ENCODE measurements around the gene CLDN9.

Gene CLDN9

DNA sequence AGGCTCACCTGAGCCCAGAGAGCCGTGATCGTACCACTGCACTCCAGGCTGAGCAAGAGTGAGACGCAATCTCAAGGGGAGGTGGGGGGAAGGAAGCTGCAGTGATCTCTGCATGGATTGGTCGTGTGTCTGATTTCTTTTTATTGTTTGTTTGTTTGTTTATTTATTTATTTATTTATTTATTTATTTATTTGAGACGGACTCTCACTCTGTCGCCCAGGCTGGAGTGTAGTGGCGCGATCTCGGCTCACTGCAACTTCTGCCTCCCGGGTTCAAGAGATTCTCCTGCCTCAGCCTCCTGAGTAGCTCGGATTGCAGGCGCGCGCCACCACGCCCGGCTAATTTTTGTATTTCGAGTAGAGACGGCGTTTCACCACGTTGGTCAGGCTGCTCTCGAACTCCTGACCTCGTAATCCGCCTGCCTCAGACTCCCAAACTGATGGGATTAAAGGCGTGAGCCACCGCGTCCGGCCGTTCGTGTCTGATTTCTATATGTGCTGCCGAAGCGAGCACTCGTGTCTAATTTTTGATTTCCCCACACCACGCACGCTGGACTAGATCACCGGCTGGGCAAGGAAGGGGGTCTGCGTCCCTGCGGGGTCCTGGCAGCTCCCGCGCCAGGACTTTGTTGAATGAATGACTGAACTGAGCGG, 7.0 kb downstream of the CLDN9 start:
- DNase-seq (ENCODE audit: low read depth) = no peak

DNA sequence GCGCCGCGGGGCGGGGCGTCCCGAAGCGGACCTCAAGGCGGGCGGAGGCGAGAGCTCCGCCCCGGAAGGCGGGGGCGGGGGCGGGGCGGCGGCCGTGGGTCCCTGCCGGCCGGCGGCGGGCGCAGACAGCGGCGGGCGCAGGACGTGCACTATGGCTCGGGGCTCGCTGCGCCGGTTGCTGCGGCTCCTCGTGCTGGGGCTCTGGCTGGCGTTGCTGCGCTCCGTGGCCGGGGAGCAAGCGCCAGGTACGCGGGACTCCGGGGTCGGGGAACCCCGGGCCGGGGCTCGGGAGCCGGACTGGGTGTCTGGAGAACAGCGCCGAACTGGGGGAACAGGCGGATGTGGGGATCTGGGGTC, 7.5 kb downstream of the CLDN9 start, which contains the start of gene TNFRSF12A:
Gene TNFRSF12A, plus strand, starts transcription at position 122 of the 357 bp plus-strand sequence. Its CDS starts 30 bp downstream, at position 152.
- DNase-seq (ENCODE audit: low read depth) = peak; percentile 49

DNA sequence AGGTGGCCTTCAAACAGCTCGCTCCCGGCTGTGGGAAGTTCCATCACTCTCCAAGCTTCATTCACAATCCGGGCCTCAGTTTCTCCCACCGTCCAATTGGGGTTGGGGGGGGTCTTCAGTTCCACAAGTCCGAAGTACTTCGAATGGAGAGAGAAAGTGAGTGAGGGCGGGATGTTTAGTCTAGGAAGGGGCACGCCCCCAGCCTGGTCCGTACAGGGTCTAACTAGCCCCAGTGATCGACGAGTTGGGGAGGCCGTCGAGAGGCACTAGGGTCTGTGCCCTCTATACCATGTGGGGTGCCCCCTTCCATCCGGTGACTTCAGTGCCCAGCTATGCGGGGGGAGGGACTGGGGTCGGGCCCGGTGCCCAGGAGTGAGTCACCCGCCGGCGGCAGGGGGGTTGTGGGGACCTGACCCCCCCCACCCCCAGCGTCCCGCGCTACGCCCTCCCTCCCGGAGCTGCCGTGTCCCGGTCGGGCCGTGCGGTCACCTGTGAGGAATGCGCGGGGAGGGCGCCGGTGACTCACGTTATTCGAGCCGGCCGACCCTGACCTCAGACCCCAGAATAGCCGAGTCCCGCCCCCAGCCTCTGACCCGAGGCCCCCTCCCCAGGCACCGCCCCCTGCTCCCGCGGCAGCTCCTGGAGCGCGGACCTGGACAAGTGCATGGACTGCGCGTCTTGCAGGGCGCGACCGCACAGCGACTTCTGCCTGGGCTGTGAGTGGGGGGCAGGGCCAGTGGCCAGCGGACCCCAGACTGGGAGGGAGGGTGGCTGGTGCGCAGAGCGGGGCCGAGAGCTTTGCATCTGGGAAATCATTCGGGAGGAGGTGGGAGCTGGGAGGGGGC, 8.1 kb downstream of the CLDN9 start:
- DNase-seq (ENCODE audit: low read depth) = peak; percentile 33

DNA sequence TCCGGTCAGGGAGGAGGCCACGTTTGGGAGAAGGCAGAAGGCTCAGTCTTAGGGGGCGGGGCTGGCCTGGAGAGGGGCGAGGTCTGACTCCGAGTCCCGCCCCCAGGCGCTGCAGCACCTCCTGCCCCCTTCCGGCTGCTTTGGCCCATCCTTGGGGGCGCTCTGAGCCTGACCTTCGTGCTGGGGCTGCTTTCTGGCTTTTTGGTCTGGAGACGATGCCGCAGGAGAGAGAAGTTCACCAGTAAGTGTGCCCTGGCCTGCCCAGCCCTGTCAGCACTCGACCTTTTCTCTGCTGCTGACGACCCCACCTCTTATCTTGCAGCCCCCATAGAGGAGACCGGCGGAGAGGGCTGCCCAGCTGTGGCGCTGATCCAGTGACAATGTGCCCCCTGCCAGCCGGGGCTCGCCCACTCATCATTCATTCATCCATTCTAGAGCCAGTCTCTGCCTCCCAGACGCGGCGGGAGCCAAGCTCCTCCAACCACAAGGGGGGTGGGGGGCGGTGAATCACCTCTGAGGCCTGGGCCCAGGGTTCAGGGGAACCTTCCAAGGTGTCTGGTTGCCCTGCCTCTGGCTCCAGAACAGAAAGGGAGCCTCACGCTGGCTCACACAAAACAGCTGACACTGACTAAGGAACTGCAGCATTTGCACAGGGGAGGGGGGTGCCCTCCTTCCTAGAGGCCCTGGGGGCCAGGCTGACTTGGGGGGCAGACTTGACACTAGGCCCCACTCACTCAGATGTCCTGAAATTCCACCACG, 8.9 kb downstream of the CLDN9 start:
- DNase-seq (ENCODE audit: low read depth) = peak; percentile 80

DNA sequence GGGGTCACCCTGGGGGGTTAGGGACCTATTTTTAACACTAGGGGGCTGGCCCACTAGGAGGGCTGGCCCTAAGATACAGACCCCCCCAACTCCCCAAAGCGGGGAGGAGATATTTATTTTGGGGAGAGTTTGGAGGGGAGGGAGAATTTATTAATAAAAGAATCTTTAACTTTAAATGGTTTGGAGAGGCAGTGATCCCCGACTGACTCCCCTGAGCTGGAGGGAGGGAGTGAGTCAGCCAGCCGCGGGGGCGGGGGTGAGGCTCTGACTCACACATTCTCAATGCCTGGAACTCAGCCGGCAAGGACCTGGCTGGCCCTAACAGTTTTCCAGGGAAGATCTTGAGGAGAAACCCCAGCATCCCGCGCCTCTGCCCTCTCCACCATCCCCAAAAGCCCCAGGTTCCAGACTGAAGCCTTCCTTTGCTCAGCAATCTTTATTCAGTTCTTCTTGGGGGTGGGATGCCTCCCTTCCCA, 9.5 kb downstream of the CLDN9 start:
- DNase-seq (ENCODE audit: low read depth) = peak; percentile 84

DNA sequence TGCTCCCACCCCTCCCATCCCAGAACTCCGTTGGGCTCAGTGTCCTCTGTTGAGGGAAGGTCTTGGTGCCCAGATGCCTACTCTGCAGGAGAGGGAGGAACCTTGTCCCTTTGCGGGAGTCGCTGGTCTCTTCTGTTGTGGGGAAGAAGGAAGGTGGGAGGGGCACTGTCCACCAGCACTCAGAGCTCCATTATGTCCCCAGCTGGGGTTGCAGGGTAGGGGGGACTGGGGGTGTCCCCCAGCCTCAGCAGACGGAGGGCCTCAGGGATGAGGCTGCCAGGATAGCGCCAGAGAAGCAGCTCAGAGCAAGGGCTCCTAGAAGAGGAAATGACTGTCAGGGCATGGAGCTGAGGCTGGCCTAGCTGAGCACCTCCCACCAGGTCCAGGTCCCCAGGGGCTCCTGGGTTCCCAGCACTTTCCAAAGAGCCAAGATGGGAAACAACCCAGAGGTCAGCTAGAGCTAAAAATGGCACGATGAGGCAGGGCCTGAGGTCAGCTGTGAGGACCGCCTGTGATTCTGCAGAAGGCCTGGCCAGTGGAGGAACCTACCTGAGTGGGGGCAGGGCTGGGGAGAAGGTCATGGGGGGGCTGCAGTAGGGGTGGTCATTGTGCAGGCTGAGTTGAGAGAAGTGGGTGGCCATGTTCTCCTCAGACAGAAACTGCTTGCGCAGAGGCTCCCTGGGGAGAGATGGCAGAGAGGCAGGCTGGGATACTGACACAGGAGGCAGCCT, 10.1 kb downstream of the CLDN9 start:
- no peak for DNase-seq (ENCODE audit: low read depth)

DNA sequence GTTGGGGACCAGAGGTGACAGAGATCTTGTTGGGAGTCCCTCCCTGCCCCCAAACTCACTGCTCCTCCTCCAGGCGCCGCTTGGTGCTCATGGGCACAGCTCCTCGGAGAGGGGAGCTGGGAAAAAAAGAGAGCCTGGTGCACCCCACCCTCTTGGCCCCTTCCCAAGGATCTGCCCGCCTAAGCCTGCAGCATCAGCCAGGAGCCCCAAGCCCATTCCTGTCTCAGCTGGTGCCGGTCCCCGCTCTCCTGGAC, 10.6 kb downstream of the CLDN9 start:
- no peak for DNase-seq (ENCODE audit: low read depth)

DNA sequence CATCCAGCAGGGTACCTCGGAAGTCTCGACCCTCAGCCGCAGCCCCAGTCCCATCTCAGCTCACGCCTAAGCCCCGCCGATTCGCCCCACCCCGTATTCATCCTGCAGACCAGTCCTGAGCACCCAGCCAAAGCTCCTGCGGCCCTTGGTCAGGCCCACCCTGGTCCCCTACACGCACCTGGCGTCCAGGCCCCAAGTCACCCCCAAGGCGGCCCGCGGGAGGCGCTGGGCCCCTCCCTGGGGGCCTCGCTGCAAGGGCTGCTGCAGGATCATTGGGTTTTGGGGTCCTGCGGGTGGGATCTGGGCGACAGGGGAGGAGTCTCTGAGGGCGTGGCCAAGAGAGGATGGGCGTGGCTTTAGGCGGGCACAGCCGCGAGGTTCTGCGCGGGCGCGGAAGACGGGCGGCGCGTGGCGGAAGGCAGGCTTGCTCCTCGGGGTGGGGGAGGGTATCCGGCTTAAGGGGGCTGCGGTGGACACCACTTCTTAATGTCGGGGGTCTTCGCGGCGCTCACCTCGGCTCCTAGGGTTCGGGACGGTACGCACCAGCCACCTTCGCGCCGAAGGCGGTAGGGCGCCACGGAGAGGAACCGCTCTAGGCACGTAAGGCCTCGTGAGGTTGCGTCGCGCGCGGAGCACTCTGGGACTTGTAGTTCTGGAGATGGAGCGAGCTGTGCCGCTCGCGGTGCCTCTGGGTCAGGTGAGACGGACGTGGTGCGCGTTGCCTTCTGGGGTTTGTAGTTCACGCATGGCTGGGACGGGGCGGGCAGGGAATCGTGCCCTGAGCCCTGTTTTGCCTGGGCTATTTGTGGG, 11.2 kb downstream of the CLDN9 start, which contains the start of the genes HCFC1R1 and THOC6:
Gene HCFC1R1, minus strand, starts transcription at position 274 of the 810 bp plus-strand sequence. Its CDS starts 1 bp downstream, at position 273.
Gene THOC6, plus strand, starts transcription at position 367 of the 810 bp plus-strand sequence. Its CDS starts 292 bp downstream, at position 659.
- peak; percentile 92 for DNase-seq (ENCODE audit: low read depth)

DNA sequence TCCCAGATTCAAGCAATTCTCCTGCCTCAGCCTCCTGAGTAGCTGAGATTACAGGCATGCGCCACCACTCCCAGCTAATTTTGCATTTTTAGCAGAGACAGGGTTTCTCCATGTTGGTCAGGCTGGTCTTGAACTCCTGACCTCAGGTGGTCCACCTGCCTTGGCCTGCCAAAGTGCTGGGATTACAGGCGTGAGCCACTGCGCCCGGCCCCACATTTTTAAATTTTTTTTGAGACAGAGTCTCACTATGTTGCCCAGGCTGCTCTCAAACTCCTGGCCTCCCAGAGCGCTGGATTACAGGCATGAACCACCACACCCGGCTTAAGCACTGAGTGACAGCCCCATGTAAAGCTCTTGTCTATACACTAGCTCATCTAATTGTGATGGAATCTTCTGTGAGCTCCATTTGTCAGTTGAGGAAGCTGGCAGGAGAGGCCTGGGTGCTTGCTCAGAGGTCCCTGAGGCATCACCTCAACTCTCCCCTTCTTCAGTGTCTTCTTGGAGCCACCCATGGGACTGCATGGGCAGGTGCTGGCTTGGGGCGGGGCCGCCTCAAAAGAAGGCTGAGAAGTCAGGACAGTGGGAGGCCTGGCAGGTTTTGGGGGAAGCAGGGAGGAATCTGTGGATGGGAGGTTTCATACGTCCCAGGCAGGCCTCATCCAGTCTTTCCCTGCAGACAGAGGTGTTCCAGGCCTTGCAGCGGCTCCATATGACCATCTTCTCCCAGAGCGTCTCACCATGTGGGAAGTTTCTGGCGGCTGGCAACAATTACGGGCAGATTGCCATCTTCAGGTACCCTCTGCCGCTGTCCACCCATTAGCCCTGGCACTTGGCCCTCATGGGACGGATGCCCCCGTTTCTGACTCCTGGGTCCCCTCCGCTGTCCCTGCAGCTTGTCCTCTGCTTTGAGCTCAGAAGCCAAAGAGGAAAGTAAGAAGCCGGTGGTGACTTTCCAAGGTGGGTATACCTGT, 12.6 kb downstream of the CLDN9 start:
- no peak for DNase-seq (ENCODE audit: low read depth)

DNA sequence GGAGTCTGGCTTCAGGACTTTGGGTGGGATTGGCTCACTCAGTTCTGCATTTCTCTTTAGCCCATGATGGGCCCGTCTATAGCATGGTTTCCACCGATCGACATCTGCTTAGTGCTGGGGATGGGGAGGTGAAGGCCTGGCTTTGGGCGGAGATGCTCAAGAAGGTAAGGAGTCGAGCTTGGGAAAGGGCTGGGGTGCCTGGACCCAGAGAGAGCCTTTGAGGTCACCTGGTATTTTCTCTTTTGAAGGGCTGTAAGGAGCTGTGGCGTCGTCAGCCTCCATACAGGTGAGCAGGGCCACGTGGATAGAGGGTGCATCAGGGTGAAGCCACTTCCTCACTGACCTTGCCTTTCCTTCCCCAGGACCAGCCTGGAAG, 13.3 kb downstream of the CLDN9 start:
- DNase-seq (ENCODE audit: low read depth) = no peak

DNA sequence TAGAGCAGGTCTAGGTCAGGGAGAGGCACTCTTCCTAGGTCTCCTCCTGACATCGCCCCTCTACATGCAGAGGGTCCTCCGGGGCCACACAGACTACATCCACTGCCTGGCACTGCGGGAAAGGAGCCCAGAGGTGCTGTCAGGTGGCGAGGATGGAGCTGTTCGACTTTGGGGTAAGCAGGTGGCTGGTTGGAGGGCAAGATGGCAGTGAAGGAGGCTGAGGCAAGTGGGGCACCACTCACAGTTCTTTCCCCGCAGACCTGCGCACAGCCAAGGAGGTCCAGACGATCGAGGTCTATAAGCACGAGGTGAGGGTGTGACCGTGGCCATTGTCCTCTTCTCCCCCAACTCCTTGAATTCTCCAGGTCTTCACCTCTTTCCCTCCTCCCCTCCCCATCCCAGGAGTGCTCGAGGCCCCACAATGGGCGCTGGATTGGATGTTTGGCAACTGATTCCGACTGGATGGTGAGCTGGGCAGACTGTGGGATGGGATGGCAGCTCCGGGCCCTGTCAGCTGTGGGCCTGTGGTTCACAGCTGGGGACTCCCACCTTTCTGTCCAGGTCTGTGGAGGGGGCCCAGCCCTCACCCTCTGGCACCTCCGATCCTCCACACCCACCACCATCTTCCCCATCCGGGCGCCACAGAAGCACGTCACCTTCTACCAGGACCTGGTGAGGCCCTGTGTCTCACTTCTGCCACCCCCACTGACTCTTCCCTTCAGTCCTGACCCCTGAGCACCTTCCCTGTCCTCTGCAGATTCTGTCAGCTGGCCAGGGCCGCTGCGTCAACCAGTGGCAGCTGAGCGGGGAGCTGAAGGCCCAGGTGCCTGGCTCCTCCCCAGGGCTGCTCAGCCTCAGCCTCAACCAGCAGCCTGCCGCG, 14.1 kb downstream of the CLDN9 start:
- DNase-seq (ENCODE audit: low read depth) = no peak

DNA sequence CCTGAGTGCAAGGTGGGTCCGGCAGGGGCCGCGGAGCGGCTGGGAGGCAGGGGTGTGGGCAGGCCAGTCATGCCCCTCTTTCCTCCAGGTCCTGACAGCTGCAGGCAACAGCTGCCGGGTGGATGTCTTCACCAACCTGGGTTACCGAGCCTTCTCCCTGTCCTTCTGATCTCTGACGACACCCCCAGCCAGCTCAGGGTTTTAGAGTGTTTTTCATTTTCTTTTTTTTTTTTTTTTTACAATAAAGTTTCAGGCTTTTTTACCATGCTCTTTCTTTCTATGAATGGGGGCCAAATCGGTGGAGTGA, 14.7 kb downstream of the CLDN9 start:
- DNase-seq (ENCODE audit: low read depth) = no peak

DNA sequence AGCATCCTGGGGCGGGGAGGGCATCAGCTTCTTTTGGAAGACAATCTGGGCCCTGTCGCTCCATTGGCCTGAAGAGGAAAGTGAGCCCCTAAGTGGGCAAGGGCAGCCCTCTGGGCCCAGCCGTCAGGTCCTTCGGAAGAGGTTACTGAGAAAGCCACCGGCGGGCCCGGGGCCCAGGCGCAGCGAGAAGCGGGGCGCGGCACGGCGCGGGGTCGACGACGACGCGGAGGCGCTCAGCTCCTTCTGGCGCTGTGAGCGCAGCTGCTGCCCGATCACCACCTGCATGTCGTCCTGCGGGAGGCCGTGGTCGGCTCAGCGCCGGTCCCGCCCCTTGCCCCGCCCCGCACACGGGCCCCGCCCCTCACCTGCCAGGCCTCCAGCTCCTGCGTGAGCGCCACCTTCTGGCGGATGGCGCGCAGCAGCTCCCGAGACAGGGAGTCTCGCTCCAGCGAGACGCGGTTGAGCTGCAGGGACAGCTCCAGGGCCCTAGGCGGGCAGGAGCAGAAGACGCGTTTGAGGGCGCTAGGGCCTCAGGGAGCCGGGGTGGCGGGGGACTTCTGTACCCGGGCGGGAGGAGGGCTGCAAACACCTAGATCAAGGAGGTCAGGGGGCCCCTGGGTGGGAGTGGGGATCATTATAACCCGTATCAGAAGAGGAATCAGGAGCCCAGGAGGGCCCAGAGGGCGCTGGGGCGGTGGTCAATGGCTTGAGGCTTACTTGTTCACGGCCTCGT, 15.4 kb downstream of the CLDN9 start:
- DNase-seq (ENCODE audit: low read depth) = peak; percentile 79

DNA sequence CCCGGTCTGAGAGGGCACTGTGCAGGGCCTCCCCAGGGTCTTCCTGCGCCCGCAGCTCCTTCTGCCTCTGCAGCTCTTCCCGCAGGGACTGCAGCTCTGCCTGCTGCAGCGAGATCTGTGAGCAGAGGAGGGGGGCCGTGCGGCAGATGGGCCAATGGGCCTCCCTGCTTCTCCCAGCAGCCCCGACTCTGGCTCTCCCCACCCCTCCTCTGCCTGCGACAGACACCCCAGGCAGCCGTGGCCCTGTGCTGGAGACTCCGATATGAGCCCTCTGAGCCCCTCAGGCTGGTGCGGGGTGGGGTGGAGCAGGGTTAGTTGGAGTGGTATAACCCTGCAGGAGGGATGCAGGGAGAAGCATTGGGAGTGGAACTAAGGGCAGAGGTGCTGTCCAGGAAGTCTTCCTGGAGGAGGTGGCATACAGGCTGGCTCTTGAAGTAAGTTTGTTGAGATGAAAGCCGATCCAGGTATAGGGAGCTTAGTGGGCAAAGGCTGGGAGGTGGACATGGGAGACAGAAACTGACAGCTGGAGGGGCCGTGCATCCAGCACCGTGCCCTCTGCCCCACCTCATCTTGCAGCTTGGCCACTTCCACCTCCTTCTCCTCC, 16.1 kb downstream of the CLDN9 start:
- no peak for DNase-seq (ENCODE audit: low read depth)

DNA sequence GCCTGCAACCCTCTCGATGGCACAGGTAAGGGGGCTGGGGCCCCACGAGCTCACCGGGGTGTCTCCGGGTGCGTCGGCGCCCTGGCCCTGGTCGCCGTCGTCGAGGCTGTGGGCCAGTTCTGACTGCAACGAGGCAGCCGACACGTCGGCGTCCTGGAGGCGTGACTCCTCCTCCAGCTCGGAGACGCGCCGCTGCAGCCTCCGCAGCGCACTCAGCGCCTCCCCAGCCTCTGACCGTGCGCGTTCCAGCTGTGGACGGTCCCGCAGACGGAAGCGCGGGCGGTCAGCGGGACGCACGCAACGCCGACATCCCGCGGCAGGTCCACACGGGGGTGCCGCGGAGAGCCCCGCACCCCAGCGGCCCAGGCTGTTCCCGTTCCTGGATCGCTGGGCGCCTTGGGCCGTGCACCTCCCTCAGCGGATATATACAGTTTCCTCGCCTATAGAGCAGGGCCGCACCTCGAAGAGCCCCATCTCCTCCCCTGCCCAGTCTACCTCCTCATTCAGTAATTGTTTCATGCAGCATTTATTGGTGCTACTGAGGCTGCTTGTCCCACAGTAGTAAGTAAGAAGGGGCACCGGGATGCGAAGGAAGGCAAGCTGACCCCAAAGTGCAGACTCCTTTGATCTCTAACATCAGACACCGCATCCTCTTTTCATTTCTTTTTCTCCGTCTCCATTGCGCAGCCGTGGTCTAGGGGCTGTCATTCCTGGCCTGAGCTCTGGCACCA, 16.9 kb downstream of the CLDN9 start:
- DNase-seq (ENCODE audit: low read depth) = peak; percentile 28

DNA sequence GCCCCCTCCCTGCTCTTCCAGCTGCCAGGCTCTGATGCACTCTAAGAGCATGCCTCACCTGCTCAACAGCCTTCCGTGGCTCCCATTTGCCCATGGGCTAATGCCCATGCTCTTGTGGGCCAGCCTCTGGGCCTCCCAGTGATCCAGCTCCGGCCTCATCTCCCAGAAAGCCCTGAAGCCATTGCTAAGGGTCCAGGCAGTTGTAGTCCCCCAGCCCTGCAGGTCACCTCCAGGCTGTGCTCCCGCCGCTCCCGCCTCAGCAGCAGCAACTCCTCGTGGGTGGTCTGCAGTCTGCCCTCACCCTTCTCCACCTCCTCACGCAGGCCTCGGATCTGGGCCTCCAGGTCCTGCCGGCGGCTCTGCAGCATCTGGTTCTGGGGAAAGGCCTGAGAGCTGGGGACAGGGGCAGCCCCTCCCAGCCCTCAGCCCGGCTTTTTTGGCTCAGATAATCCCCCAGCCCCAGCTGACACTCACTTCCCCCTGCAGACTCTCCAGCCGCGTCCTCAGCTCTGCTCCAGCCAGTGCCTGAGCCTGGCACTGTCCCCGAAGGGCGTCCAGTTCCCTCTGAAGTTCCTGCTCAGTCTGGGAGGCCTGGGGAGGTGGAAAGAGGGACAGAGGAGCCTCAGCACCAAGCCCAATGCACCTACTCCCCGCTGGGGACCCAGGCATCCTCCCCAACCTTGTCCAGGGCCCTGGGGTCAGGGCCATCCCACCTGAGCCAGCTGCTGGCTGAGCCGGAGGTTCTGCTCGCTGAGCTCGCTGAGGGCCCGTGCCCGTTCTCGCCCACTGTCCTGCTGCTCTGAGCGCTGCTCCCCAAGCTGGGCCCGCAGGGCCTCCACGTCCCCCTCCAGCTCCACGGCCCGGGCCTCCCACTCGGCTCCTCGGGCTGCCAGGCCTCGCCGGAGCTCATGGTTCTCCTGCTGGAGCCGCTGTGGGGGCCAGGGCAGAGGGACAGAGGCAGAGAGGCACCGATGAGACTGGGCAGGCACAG, 17.8 kb downstream of the CLDN9 start:
- DNase-seq (ENCODE audit: low read depth) = no peak

Data from activated T-cell treated with anti-CD3 and anti-CD28 coated beads for 24 hours (primary cell).